ENCODE measurements around the gene C1orf167.
A peak's percentile ranks its signal among the peaks of the same experiment; 100 is the strongest.

Gene C1orf167

GRCh38 chr1:11720033-11720376 is 42.0 kb upstream of the C1orf167 start:
- peaks cover 0 to 25% (median 14%) of the 10 kb centered on the region in 4 experiments for H3K4me1 ChIP-seq (ENCODE audit: control extremely low read depth in 1 of 4, control insufficient read depth in 4 of 4, insufficient read depth in 4 of 4, low read length in 3 of 4)

DNA sequence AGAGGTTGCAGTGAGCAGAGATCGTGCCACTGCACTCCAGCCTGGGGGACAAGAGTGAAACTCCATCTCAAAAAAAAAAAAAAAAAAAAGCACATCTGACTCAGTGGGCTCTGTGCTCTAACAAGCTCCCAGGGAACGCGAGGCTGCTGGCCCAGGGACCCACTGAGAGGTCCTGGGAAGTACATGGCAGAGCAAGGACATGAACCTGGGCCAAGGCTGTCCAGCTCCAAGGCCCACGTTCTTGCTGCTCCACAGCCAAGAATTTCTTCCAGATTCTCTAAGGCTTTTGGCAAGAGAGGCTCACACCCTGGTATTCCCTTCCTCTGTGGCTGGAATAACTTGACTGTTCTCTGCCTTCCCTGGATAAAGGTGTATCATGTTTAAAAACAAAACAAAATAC is 41.5 kb upstream of the C1orf167 start:
- Histone ChIP-seq H3K9me3 (ENCODE audit: control extremely low read depth in 1 of 5, control insufficient read depth in 4 of 5, insufficient read depth in 2 of 5, low read depth in 1 of 5, low read length in 4 of 5) (no peaks in the 10 kb centered on the region), H3K4me3 (ENCODE audit: control insufficient read depth in 1 of 7, extremely low read depth in 1 of 7, insufficient read depth in 4 of 7, low read depth in 2 of 7, low read length in 6 of 7) (no peak overlapping the region), H3K27me3 (replicated peaks in 2 of 5; ENCODE audit: control insufficient read depth in 4 of 5, insufficient read depth in 5 of 5, low read length in 4 of 5) (peaks cover 0 to 2% (median 0%) of the 10 kb centered on the region in 5 experiments), H3K27ac (ENCODE audit: insufficient read depth in 1 of 2, low read depth in 1 of 2, low read length in 2 of 2, poor library complexity in 1 of 2, severe bottlenecking in 2 of 2) (no peak overlapping the region), H3K36me3 (ENCODE audit: control insufficient read depth in 4 of 4, insufficient read depth in 4 of 4, low read length in 3 of 4) (no peaks in the 10 kb centered on the region), H3K4me1 (ENCODE audit: control extremely low read depth in 1 of 4, control insufficient read depth in 4 of 4, insufficient read depth in 4 of 4, low read length in 3 of 4) (peaks cover 0 to 30% (median 15%) of the 10 kb centered on the region in 4 experiments)
- 100% methylated on average over 4 of the region's 4 CpGs for WGBS (ENCODE audit: insufficient coverage)
- no peak for DNase-seq
- POLR2A ChIA-PET = no interaction called here
- CTCF ChIA-PET = interaction anchor here (1.1 to 5.0 kb wide), 12 partner anchors 8 to 70 kb away, joined by 3 to 33 read pairs (median 8); partner anchors contain the start of genes FBXO2, FBXO44 and FBXO6

More at GRCh38 chr1:11720033-11720376, 42.0 kb upstream of the C1orf167 start:
- H3K27me3 ChIP-seq (replicated peaks in 2 of 5; ENCODE audit: control insufficient read depth in 4 of 5, insufficient read depth in 5 of 5, low read length in 4 of 5) = peaks cover 0 to 2% (median 0%) of the 10 kb centered on the region in 5 experiments
- 73% methylated on average over 9 of the region's 12 CpGs for WGBS (ENCODE audit: insufficient coverage)
- H3K36me3 ChIP-seq (ENCODE audit: control insufficient read depth in 4 of 4, insufficient read depth in 4 of 4, low read length in 3 of 4) = no peaks in the 10 kb centered on the region
- no peak overlapping the region for H3K27ac ChIP-seq (ENCODE audit: insufficient read depth in 1 of 2, low read depth in 1 of 2, low read length in 2 of 2, poor library complexity in 1 of 2, severe bottlenecking in 2 of 2)
- H3K4me3 ChIP-seq (ENCODE audit: control insufficient read depth in 1 of 7, extremely low read depth in 1 of 7, insufficient read depth in 4 of 7, low read depth in 2 of 7, low read length in 6 of 7) = peak overlapping the region in 5 of 7 experiments; percentile 15 to 71 (median 65)
- ChIA-PET CTCF (interaction anchor here (0.7 to 5.0 kb wide), 20 partner anchors 9 to 335 kb away, joined by 3 to 33 read pairs (median 6); partner anchors contain the start of genes FBXO2, FBXO44 and FBXO6), POLR2A (interaction anchor here (1.4 to 1.5 kb wide), 2 partner anchors 17 to 56 kb away, joined by 6 read pairs; partner anchors contain the start of genes AGTRAP and FBXO6)
- H3K9me3 ChIP-seq (ENCODE audit: control extremely low read depth in 1 of 5, control insufficient read depth in 4 of 5, insufficient read depth in 2 of 5, low read depth in 1 of 5, low read length in 4 of 5) = no peaks in the 10 kb centered on the region
- no peak for DNase-seq

DNA sequence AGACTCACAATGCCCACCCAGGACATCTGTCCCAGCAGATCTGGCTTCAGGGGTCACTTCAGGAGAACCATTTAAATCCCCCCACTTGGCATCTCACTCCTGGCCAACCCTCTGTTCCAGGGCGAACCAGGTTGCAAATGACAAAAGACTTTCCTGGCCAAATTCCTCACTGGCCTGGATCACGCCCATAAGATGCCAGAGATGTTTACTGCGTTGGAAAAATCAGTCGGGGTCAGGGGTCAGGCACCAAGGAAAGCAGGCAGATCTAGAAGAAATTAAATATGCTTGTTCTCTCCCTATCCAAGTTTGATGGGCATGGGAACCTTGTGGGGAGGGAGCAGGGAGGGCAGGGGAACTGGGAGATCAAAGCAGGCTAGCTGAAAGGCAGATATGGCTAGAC is 40.7 kb upstream of the C1orf167 start:
- H3K27ac ChIP-seq (ENCODE audit: insufficient read depth in 1 of 2, low read depth in 1 of 2, low read length in 2 of 2, poor library complexity in 1 of 2, severe bottlenecking in 2 of 2) = no peak overlapping the region
- ChIA-PET CTCF (interaction anchor here (1.4 to 5.0 kb wide), 4 partner anchors 12 to 71 kb away, joined by 3 to 33 read pairs (median 24); partner anchors contain the start of gene FBXO6), POLR2A (no interaction called here)
- no peaks in the 10 kb centered on the region for H3K9me3 ChIP-seq (ENCODE audit: control extremely low read depth in 1 of 5, control insufficient read depth in 4 of 5, insufficient read depth in 2 of 5, low read depth in 1 of 5, low read length in 4 of 5)
- no peak for DNase-seq
- no peaks in the 10 kb centered on the region for H3K36me3 ChIP-seq (ENCODE audit: control insufficient read depth in 4 of 4, insufficient read depth in 4 of 4, low read length in 3 of 4)
- peaks cover 0 to under 1% (median 0%) of the 10 kb centered on the region in 5 experiments for H3K27me3 ChIP-seq (replicated peaks in 2 of 5; ENCODE audit: control insufficient read depth in 4 of 5, insufficient read depth in 5 of 5, low read length in 4 of 5)
- WGBS (ENCODE audit: insufficient coverage) = 95% methylated on average over 4 of the region's 4 CpGs
- H3K4me1 ChIP-seq (ENCODE audit: control extremely low read depth in 1 of 4, control insufficient read depth in 4 of 4, insufficient read depth in 4 of 4, low read length in 3 of 4) = peaks cover 0 to 35% (median 17%) of the 10 kb centered on the region in 4 experiments
- no peak overlapping the region for H3K4me3 ChIP-seq (ENCODE audit: control insufficient read depth in 1 of 7, extremely low read depth in 1 of 7, insufficient read depth in 4 of 7, low read depth in 2 of 7, low read length in 6 of 7)

DNA sequence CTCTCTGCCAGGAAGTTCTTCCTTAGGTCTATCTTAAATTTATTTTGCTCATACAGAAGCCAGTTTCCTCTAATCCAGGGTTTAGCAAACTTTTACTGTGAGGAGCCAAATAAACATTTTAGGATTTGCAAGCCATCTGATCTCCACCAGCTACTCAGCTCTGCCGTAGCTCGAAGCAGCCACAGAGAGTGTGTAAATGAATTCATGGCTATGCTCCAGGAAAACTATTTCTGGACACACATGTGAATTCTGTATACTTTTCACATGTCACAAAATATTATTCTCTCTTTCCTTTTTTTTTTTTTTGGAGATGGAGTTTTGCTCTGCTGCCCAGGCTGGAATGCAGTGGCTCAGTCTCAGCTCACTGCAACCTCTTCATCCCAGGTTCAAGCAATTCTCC is 39.5 kb upstream of the C1orf167 start:
- CTCF ChIA-PET = interaction anchor here (4.7 to 5.0 kb wide), 2 partner anchors 59 to 72 kb away, joined by 25 to 33 read pairs; partner anchors contain the start of gene FBXO6
- Histone ChIP-seq H3K27ac (ENCODE audit: insufficient read depth in 1 of 2, low read depth in 1 of 2, low read length in 2 of 2, poor library complexity in 1 of 2, severe bottlenecking in 2 of 2) (no peak overlapping the region), H3K4me3 (ENCODE audit: control insufficient read depth in 1 of 7, extremely low read depth in 1 of 7, insufficient read depth in 4 of 7, low read depth in 2 of 7, low read length in 6 of 7) (no peak overlapping the region), H3K27me3 (replicated peaks in 2 of 5; ENCODE audit: control insufficient read depth in 4 of 5, insufficient read depth in 5 of 5, low read length in 4 of 5) (no peaks in the 10 kb centered on the region), H3K9me3 (ENCODE audit: control extremely low read depth in 1 of 5, control insufficient read depth in 4 of 5, insufficient read depth in 2 of 5, low read depth in 1 of 5, low read length in 4 of 5) (no peaks in the 10 kb centered on the region), H3K4me1 (ENCODE audit: control extremely low read depth in 1 of 4, control insufficient read depth in 4 of 4, insufficient read depth in 4 of 4, low read length in 3 of 4) (peaks cover 0 to 39% (median 17%) of the 10 kb centered on the region in 4 experiments), H3K36me3 (ENCODE audit: control insufficient read depth in 4 of 4, insufficient read depth in 4 of 4, low read length in 3 of 4) (no peaks in the 10 kb centered on the region)
- no peak for DNase-seq
- WGBS (ENCODE audit: insufficient coverage) = 100% methylated on average over 1 of the region's 2 CpGs
- POLR2A ChIA-PET = no interaction called here

- ChIA-PET CTCF (interaction anchor here (0.8 to 1.3 kb wide), 4 partner anchors 10 to 64 kb away, joined by 3 to 6 read pairs (median 4); partner anchors contain the start of gene AGTRAP), POLR2A (no interaction called here)
- Histone ChIP-seq H3K27me3 (replicated peaks in 2 of 5; ENCODE audit: control insufficient read depth in 4 of 5, insufficient read depth in 5 of 5, low read length in 4 of 5) (no peaks in the 10 kb centered on the region), H3K36me3 (ENCODE audit: control insufficient read depth in 4 of 4, insufficient read depth in 4 of 4, low read length in 3 of 4) (no peaks in the 10 kb centered on the region), H3K4me3 (ENCODE audit: control insufficient read depth in 1 of 7, extremely low read depth in 1 of 7, insufficient read depth in 4 of 7, low read depth in 2 of 7, low read length in 6 of 7) (no peak overlapping the region), H3K4me1 (ENCODE audit: control extremely low read depth in 1 of 4, control insufficient read depth in 4 of 4, insufficient read depth in 4 of 4, low read length in 3 of 4) (peaks cover 6 to 49% (median 20%) of the 10 kb centered on the region in 4 experiments), H3K27ac (ENCODE audit: insufficient read depth in 1 of 2, low read depth in 1 of 2, low read length in 2 of 2, poor library complexity in 1 of 2, severe bottlenecking in 2 of 2) (no peak overlapping the region), H3K9me3 (ENCODE audit: control extremely low read depth in 1 of 5, control insufficient read depth in 4 of 5, insufficient read depth in 2 of 5, low read depth in 1 of 5, low read length in 4 of 5) (no peaks in the 10 kb centered on the region)
- DNase-seq = no peak
- 100% methylated on average over 3 of the region's 5 CpGs for WGBS (ENCODE audit: insufficient coverage)
Measured at GRCh38 chr1:11725616-11726015, 36.4 kb upstream of the C1orf167 start.

DNA sequence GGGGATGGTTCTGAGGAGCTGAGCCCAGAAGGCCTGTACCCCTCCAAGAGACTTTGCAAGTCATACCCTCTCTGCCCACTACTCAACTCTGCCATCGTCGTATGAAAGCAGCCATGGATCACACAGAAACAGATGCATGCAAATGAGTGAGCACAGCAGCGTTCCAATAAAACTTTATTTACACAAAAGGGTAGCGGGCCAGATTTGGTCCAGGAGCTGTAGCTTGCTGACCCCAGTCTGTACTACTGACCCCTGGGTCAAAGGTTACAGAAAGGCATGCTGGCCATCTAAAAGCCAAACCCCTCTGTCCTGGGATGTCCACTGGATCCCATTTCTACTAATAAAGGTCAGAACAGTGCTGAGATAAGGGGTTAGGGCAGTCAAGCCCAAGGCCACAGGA is 34.9 kb upstream of the C1orf167 start:
- Histone ChIP-seq H3K4me3 (ENCODE audit: control insufficient read depth in 1 of 7, extremely low read depth in 1 of 7, insufficient read depth in 4 of 7, low read depth in 2 of 7, low read length in 6 of 7) (no peak overlapping the region), H3K36me3 (ENCODE audit: control insufficient read depth in 4 of 4, insufficient read depth in 4 of 4, low read length in 3 of 4) (no peaks in the 10 kb centered on the region), H3K27me3 (replicated peaks in 2 of 5; ENCODE audit: control insufficient read depth in 4 of 5, insufficient read depth in 5 of 5, low read length in 4 of 5) (no peaks in the 10 kb centered on the region), H3K4me1 (ENCODE audit: control extremely low read depth in 1 of 4, control insufficient read depth in 4 of 4, insufficient read depth in 4 of 4, low read length in 3 of 4) (peaks cover 12 to 64% (median 35%) of the 10 kb centered on the region in 4 experiments), H3K9me3 (ENCODE audit: control extremely low read depth in 1 of 5, control insufficient read depth in 4 of 5, insufficient read depth in 2 of 5, low read depth in 1 of 5, low read length in 4 of 5) (no peaks in the 10 kb centered on the region), H3K27ac (ENCODE audit: insufficient read depth in 1 of 2, low read depth in 1 of 2, low read length in 2 of 2, poor library complexity in 1 of 2, severe bottlenecking in 2 of 2) (no peak overlapping the region)
- POLR2A ChIA-PET = no interaction called here
- 94% methylated on average over 2 of the region's 4 CpGs for WGBS (ENCODE audit: insufficient coverage)
- CTCF ChIA-PET = interaction anchor here (0.8 to 1.2 kb wide), 2 partner anchors 17 to 77 kb away, joined by 3 read pairs; no protein-coding TSS in a partner anchor
- DNase-seq = no peak

- H3K27me3 ChIP-seq (replicated peaks in 2 of 5; ENCODE audit: control insufficient read depth in 4 of 5, insufficient read depth in 5 of 5, low read length in 4 of 5) = no peaks in the 10 kb centered on the region
- ChIA-PET POLR2A (no interaction called here), CTCF (interaction anchor here (1.2 kb wide), 1 partner anchor 8 kb away, joined by 5 read pairs; no protein-coding TSS in a partner anchor)
- no peak overlapping the region for H3K27ac ChIP-seq (ENCODE audit: insufficient read depth in 1 of 2, low read depth in 1 of 2, low read length in 2 of 2, poor library complexity in 1 of 2, severe bottlenecking in 2 of 2)
- 100% methylated on average over 4 of the region's 4 CpGs for WGBS (ENCODE audit: insufficient coverage)
- no peak for DNase-seq
- no peaks in the 10 kb centered on the region for H3K36me3 ChIP-seq (ENCODE audit: control insufficient read depth in 4 of 4, insufficient read depth in 4 of 4, low read length in 3 of 4)
- H3K9me3 ChIP-seq (ENCODE audit: control extremely low read depth in 1 of 5, control insufficient read depth in 4 of 5, insufficient read depth in 2 of 5, low read depth in 1 of 5, low read length in 4 of 5) = no peaks in the 10 kb centered on the region
- H3K4me1 ChIP-seq (ENCODE audit: control extremely low read depth in 1 of 4, control insufficient read depth in 4 of 4, insufficient read depth in 4 of 4, low read length in 3 of 4) = peaks cover 12 to 70% (median 41%) of the 10 kb centered on the region in 4 experiments
- no peak overlapping the region for H3K4me3 ChIP-seq (ENCODE audit: control insufficient read depth in 1 of 7, extremely low read depth in 1 of 7, insufficient read depth in 4 of 7, low read depth in 2 of 7, low read length in 6 of 7)
Measured at GRCh38 chr1:11728126-11728806, 33.7 kb upstream of the C1orf167 start.

Data from common myeloid progenitor, CD34-positive (primary cell).